GM12878 (cell line): ENCODE measurements around the gene BBOX1.
"Not testable (repeated sequence)": the region's sequence is repeated elsewhere in the genome, so short reads cannot be mapped to it uniquely, and the experiment has no call there.

Source experiments
- CBFB ChIP-seq: IDR thresholded peaks from 2 replicates; pipeline ENCODE4 v1.6.1; 2016; ENCODE audit warnings: antibody characterized with exemption, low read depth
- CTCF ChIP-seq, 3 experiments: IDR thresholded peaks in 2 of 3; conservative IDR thresholded peaks in 1 of 3; 2 replicates each; pipeline ENCODE4 v1.5.1; 2011; ENCODE audit warnings: low read depth in 3 of 3, low read length in 3 of 3, mild to moderate bottlenecking in 3 of 3, control low read depth in 2 of 3, moderate library complexity in 2 of 3, inconsistent platforms in 1 of 3, mixed read lengths in 1 of 3; ENCODE audit not compliant: control insufficient read depth in 2 of 3, insufficient read depth in 1 of 3; ENCODE audit errors: extremely low read depth in 1 of 3
- E4F1 ChIP-seq: fragments of 450-650 bp; IDR thresholded peaks from 2 replicates; pipeline ENCODE4 v1.6.1; 2018; ENCODE audit warnings: borderline replicate concordance, mild to moderate bottlenecking; ENCODE audit not compliant: partially characterized antibody
- ESRRA ChIP-seq: IDR thresholded peaks from 2 replicates; pipeline ENCODE4 v1.6.1; 2012; ENCODE audit warnings: mild to moderate bottlenecking, low read length, improper control_type of control experiment
- MXI1 ChIP-seq: fragments of 150-350 bp; IDR thresholded peaks from 2 replicates; pipeline ENCODE4 v1.6.1; 2011; ENCODE audit warnings: low read depth, mild to moderate bottlenecking, inconsistent platforms, low read length, improper control_type of control experiment
- NR2C2 ChIP-seq: IDR thresholded peaks from 2 replicates; pipeline ENCODE4 v1.6.1; 2011; ENCODE audit warnings: borderline replicate concordance, low read depth; ENCODE audit not compliant: control insufficient read depth, insufficient read length
- NRF1 ChIP-seq: conservative IDR thresholded peaks from 2 replicates; pipeline ENCODE4 v1.6.1; 2011; ENCODE audit warnings: mild to moderate bottlenecking, low read depth, low read length, improper control_type of control experiment
- PBX3 ChIP-seq: IDR thresholded peaks from 2 replicates; pipeline ENCODE4 v1.6.1; 2011; ENCODE audit warnings: mild to moderate bottlenecking, low read depth, low read length, moderate library complexity; ENCODE audit not compliant: insufficient replicate concordance
- SMAD1 ChIP-seq: fragments of 450-650 bp; IDR thresholded peaks from 2 replicates; pipeline ENCODE4 v1.6.1; 2018; ENCODE audit warnings: mild to moderate bottlenecking, low read depth; ENCODE audit not compliant: partially characterized antibody
- ZNF217 ChIP-seq: fragments of 450-650 bp; IDR thresholded peaks from 2 replicates; pipeline ENCODE4 v1.6.1; 2017; ENCODE audit warnings: antibody characterized with exemption, mild to moderate bottlenecking

GRCh38 chr11:27001136-27001730 is 39.4 kb upstream of the BBOX1 start:
- TF ChIP-seq E4F1; ESRRA; CBFB; CTCF (IDR thresholded peaks at IDR 0.05 in 2 of 3, conservative IDR thresholded peaks at IDR 0.05 in 1 of 3; ENCODE audit: control insufficient read depth in 2 of 3, extremely low read depth in 1 of 3, insufficient read depth in 1 of 3, low read depth in 3 of 3, low read length in 3 of 3); PBX3; SMAD1; NR2C2; NRF1; MXI1; ZNF217: not testable (repeated sequence)
